GM19193 (cell line): ENCODE data around the gene SCGB1C2.

ENCODE experiments used
- POLR2A ChIP-seq: IDR thresholded peaks from 4 replicates; pipeline ENCODE4 v1.6.1; 2011; ENCODE audit not compliant: insufficient read depth, insufficient read length; ENCODE audit errors: extremely low read depth

SCGB1C2 gene

DNA sequence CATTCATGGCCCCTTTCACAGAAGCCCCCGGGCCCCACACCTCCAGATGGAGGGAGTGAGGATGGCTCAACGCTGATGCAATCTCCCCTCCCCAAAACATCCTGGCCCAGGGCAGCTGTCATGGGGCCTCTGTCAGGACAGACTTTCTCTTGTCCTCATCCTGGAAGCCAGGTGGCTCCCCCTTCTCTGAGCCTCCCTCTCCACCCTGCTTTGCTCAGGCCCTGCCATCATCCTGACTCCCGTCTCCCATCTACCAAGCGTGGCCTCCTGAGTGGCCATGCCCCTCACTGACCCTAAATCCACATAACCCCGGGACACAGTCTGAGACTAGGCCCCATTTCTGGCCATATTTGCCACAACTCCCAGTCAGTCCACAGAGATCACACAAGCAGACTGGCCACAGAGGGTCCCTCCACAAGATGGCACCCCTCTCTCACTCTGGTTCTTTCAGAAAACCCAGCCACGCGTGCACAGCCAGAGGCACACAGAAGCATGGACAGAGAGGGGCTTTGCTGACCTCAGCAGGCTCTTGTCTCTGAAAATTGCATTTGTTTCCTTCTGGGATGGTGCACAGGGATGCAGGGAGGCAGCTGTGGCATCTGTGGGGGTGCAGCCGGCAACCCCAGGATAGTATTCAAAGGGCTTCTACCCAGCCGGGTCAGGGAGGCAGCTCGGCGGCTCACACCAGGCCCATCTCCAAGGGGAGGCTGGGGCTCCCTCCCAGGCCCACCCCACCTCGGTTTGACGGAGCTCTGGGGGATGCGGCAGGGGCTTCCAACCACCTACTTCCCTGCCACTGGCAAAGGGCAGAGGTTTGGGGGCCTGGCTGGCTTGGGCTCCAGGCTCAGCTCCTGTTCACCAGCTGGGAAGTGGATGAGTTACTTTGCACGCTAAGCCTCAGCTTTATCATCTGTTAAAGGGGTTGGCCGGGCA, 27.2 kb downstream of the SCGB1C2 start:
- no peak for TF ChIP-seq POLR2A

DNA sequence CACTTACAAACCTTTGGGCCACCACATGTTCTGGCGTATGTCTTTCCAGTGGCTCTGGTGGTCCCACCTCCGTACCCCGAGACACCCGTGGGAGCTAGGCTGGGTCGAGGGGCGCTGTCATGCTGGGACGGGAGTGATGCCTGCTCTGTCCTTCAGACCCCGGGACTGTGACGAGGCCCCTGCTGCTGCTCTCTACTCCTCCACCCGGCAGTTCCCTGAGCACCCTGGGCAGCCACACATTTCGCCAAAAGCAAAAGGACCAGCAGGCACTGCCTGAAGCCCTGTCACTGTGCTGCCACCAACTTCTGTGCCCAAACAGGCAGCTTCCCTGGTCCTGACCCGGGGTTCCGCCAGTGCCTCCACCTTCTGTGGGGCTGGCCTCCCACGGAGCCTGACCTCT, 28.6 kb downstream of the SCGB1C2 start:
- TF ChIP-seq POLR2A: no peak

DNA sequence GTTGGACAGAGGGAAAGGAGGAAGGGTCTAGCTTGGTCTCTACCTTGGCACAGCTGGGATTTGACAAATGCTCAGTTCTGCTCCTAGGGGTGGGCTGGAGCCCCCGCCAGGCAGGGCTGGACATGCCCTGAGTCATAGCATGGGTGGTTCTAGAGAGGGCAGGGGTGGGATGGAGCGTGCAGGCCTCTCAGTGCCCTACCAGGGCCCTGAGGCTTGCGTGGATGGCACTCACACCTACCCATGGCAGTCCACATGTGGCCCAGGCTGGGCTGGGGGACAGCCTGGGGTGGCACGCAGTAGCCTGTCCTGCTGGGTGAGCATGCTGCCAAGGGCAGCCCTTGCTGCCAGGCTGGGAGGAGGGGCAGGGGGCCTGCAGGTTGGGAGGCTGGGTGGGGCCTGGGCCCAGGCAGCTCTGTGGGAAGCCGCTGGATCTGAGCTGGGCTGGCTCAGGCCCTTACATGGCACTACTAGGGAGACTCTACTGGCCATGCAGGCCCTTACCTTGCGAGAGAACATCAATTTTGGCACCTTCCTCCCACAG, 32.8 kb downstream of the SCGB1C2 start:
- no peak for TF ChIP-seq POLR2A

GRCh38 chr17:171871-172270, 34.5 kb downstream of the SCGB1C2 start:
- no peak for TF ChIP-seq POLR2A

DNA sequence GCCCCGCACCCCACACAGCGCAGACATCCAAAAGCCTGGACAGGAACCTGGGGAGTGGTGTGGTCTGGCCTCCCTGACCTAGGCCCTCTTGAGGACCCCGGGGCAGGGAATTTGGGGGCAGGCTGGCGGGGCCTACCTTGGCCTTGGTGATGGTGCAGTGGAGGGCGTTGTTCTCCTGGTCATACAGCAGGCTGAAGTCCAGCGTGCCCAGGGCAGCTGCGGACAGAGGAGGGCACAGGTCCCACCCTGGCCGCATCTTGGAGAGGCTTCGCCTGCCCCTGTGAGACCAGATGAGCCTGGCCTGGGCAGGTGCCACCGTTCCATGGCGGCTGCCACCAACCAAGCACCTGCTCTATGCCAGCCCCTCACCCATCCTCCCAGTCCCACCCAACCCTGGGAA, 35.0 kb downstream of the SCGB1C2 start:
- TF ChIP-seq POLR2A: no peak

DNA sequence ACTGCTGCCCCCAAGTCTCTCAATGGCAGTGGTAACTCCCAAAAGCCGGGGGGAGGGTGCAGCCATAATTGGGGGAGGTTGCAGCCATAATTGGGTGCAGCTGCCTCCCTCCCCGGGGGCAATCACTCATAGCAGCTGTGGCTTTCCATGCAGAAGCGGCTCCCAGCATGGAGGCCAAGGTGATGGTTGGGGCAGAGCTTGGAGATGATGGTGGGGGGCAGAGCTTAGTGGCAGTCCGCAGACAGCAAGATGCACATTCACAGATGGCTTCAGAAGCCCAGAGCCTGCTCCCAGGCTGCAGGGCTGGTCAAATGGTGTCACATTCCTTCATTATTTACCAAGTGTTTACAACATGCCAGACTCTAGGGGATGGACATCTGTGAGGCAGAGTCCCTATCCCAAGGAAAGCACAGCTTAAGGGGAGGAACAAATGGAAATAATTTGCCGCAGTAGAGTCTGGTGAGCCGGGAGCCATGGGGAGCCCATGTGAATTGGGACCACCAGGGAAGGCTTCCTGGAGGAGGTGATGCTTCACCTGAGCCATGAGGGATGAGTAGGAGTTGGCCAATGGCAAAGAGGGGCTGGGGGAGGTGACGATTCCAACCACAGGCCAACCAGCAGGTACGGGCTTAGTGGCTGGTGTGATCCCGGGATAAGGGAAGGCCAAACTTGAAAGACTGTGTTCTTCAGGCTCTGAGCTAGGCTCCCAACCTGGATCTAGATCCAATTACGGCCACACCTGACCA, 36.0 kb downstream of the SCGB1C2 start:
- no peak for TF ChIP-seq POLR2A

GRCh38 chr17:177155-177554, 39.8 kb downstream of the SCGB1C2 start:
- TF ChIP-seq POLR2A: no peak

DNA sequence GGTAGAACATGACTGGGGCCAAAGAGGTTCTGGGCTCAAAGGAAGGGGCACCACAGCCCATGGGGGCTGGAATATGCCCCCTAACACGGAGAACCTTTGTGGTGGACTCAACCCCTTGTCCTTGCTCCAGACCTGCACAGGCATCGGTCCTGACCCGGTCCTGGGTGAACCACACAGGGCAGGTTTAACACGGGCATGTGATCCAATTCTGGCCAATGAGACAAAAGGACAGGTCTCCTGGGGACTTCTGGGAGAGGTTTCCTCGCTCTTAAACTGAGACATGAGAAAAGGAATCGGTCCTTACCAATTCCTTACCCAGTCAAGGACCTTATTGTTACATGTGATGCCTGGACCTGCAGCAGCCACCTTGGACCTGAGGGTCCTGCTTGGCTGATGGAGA, 40.4 kb downstream of the SCGB1C2 start:
- no peak for TF ChIP-seq POLR2A

- no peak for TF ChIP-seq POLR2A
Measured at GRCh38 chr17:178292-179065, 41.1 kb downstream of the SCGB1C2 start.

GRCh38 chr17:179066-179432, 41.7 kb downstream of the SCGB1C2 start:
- TF ChIP-seq POLR2A: no peak

GRCh38 chr17:179781-180380, 42.5 kb downstream of the SCGB1C2 start:
- TF ChIP-seq POLR2A: no peak

- TF ChIP-seq POLR2A: no peak
Measured at GRCh38 chr17:180381-181244, 43.2 kb downstream of the SCGB1C2 start.

- no peak for TF ChIP-seq POLR2A
Measured at GRCh38 chr17:181245-182049, 44.1 kb downstream of the SCGB1C2 start, which contains the start of gene DOC2B. Gene DOC2B, minus strand, starts transcription at chr17:181650. Its CDS starts 171 bp downstream, at chr17:181479.

DNA sequence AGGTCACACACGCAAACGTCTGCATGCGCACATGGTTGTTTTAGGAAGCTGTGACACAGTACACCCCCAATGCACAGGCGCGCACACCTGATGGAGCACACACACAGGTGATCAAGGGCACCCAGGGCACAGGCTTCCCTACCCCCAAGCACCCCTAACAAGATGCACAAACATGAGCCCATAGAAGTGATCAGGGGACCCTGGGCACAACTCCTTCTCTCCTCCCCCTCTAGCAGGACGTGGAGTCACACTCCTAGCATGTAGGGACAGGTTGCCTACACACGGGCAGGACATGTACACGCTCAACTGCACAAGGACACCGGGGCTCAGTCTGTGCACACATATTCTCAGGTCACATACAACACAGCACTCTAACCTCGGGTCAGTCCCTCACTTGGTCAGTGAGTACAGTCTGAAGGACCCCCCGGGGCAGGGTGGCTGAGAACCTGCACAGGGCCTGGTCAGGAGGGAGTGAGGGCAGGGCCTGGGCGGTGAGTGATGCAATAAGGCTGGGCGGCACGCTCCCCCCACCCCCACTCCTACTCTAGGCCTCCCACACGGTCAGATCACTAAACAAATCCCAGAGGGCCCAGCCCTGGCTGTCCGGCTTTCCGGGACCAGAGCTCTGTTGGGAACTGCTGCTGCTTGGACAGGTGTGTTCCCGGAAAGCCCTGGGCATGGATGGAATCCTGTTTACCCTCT, 44.8 kb downstream of the SCGB1C2 start:
- TF ChIP-seq POLR2A: no peak
